GM12865 (cell line): Measurements from ENCODE around the gene DDX5.
"Not testable (repeated sequence)": the region's sequence is repeated elsewhere in the genome, so short reads cannot be mapped to it uniquely, and the experiment has no call there.

ENCODE experiments used
- DNase-seq: peaks from one replicate; pipeline ENCODE4 v3.0.0; 2010; ENCODE audit warnings: low read depth
- H3K4me3 ChIP-seq: 2 replicates; pipeline ENCODE4 v1.5.1; 2011; ENCODE audit warnings: mild to moderate bottlenecking, low read depth, low read length, control low read depth
- CTCF ChIP-seq: IDR thresholded peaks from 2 replicates; pipeline ENCODE4 v1.5.1; 2011; ENCODE audit warnings: low read length, control low read depth, low read depth, inconsistent platforms; ENCODE audit not compliant: insufficient read depth; ENCODE audit errors: missing control alignments

The DDX5 gene

GRCh38 chr17:64461788-64462187, 44.3 kb downstream of the DDX5 start:
- no peak for TF ChIP-seq CTCF
- H3K4me3 ChIP-seq, result no peak overlapping the region
- DNase-seq, result no peak

GRCh38 chr17:64460955-64461354, 45.1 kb downstream of the DDX5 start:
- H3K4me3 ChIP-seq, result no peak overlapping the region
- no peak for TF ChIP-seq CTCF
- DNase-seq, result no peak

GRCh38 chr17:64459818-64460217, 46.3 kb downstream of the DDX5 start:
- not testable (repeated sequence) for H3K4me3 ChIP-seq

GRCh38 chr17:64459284-64459747, 46.8 kb downstream of the DDX5 start:
- DNase-seq, result no peak

More at GRCh38 chr17:64459818-64460217, 46.3 kb downstream of the DDX5 start:
- DNase-seq, result not testable (repeated sequence)

GRCh38 chr17:64458756-64459155, 47.3 kb downstream of the DDX5 start:
- no peak for TF ChIP-seq CTCF
- H3K4me3 ChIP-seq, result no peak overlapping the region
- no peak for DNase-seq

More at GRCh38 chr17:64459284-64459747, 46.8 kb downstream of the DDX5 start:
- H3K4me3 ChIP-seq, result no peak overlapping the region
- TF ChIP-seq CTCF, result no peak

- H3K4me3 ChIP-seq, result no peak overlapping the region
- peak; percentile 11 for DNase-seq
- TF ChIP-seq CTCF, result no peak
These were observed 48.9 kb downstream of the DDX5 start for GRCh38 chr17:64457156-64457555.

- H3K4me3 ChIP-seq, result no peak overlapping the region
- TF ChIP-seq CTCF, result no peak
- peak; percentile 47 for DNase-seq
These were observed 49.9 kb downstream of the DDX5 start for GRCh38 chr17:64455993-64456885.
